Measurements from ENCODE around the gene RPS17.
"Not testable (repeated sequence)": the region's sequence is repeated elsewhere in the genome, so short reads cannot be mapped to it uniquely, and the experiment has no call there.

The RPS17 gene

GRCh38 chr15:82545478-82545877 is 5.2 kb upstream of the RPS17 start:
- DNase-seq: no peak

GRCh38 chr15:82545002-82545401 is 4.7 kb upstream of the RPS17 start:
- no peak for DNase-seq

GRCh38 chr15:82544431-82544830 is 4.2 kb upstream of the RPS17 start:
- DNase-seq: no peak

- no peak for DNase-seq
These were observed 2.9 kb upstream of the RPS17 start for GRCh38 chr15:82543160-82543559.

- no peak for DNase-seq
These were observed 751 bp upstream of the RPS17 start for GRCh38 chr15:82540984-82541431.

- no peak for DNase-seq
These were observed 584 bp downstream of the RPS17 start for GRCh38 chr15:82539691-82540054.

GRCh38 chr15:82538961-82539690 is 1.1 kb downstream of the RPS17 start:
- DNase-seq: no peak

GRCh38 chr15:82537351-82537908 is 2.8 kb downstream of the RPS17 start:
- DNase-seq: no peak

GRCh38 chr15:82536409-82537350 is 3.6 kb downstream of the RPS17 start:
- no peak for DNase-seq

- DNase-seq: no peak
These were observed 4.5 kb downstream of the RPS17 start for GRCh38 chr15:82535566-82536408.

- not testable (repeated sequence) for DNase-seq
These were observed 5.1 kb downstream of the RPS17 start for GRCh38 chr15:82535151-82535550.

- DNase-seq: not testable (repeated sequence)
These were observed 5.8 kb downstream of the RPS17 start for GRCh38 chr15:82534457-82534861.

GRCh38 chr15:82533801-82534200 is 6.5 kb downstream of the RPS17 start:
- no peak for DNase-seq

- DNase-seq: no peak
These were observed 7.2 kb downstream of the RPS17 start for GRCh38 chr15:82532991-82533481.

- no peak for DNase-seq
These were observed 7.8 kb downstream of the RPS17 start for GRCh38 chr15:82532383-82532990.

GRCh38 chr15:82531496-82532382 is 8.5 kb downstream of the RPS17 start:
- DNase-seq: no peak

- no peak for DNase-seq
These were observed 9.5 kb downstream of the RPS17 start for GRCh38 chr15:82530606-82531379.

- DNase-seq: no peak
These were observed 10.3 kb downstream of the RPS17 start for GRCh38 chr15:82530006-82530405.

GRCh38 chr15:82513587-82513986 is 26.7 kb downstream of the RPS17 start:
- DNase-seq: not testable (repeated sequence)

- not testable (repeated sequence) for DNase-seq
These were observed 32.6 kb downstream of the RPS17 start for GRCh38 chr15:82507693-82508092.

All from NCI-H187 (cell line).